H1 (cell line): ENCODE measurements around the gene DPYD. TPM values are rescaled to one million over a fixed set of nuclear protein-coding genes. Genes with fewer than 3 reads are reported as not detected.

Experiments
- CTCF ChIA-PET: fragments of 300-600 bp; sonication (Branson Sonifier 250); formaldehyde crosslinking; loops from one replicate; lab custom pipeline; 2021; ENCODE audit not compliant: partially characterized antibody; lab: Charles Lee
- POLR2A ChIA-PET: fragments of 300-600 bp; sonication (Branson Sonifier 250); formaldehyde crosslinking; loops from one replicate; lab custom pipeline; 2021; ENCODE audit warnings: inconsistent platforms; ENCODE audit not compliant: partially characterized antibody; lab: Charles Lee
- DNase-seq, 2 experiments: peaks; one replicate each; pipeline versions ENCODE4 v3.0.0 to v3.0.0-alpha.2; 2010 to 2022; ENCODE audit warnings: low spot score in 2 of 2, low read depth in 1 of 2, mixed read lengths in 1 of 2
- FAIRE-seq: peaks from 2 replicates; lab custom pipeline; 2011; peaks lifted over from hg19 to GRCh38; lab: Jason Lieb, UNC
- H2AFZ ChIP-seq: 2 replicates; pipeline ENCODE4 v1.8.1; 2012; ENCODE audit warnings: low read length, inconsistent platforms
- H2AK5ac ChIP-seq: 2 replicates; pipeline ENCODE4 v1.6.1; 2013; ENCODE audit warnings: low read depth, low read length
- H2BK120ac ChIP-seq: replicated peaks from 2 replicates; pipeline ENCODE3; 2013; ENCODE audit warnings: low read depth, low read length, inconsistent platforms
- H2BK12ac ChIP-seq: 2 replicates; pipeline ENCODE4 v1.6.1; 2013; ENCODE audit warnings: low read depth, low read length
- H2BK15ac ChIP-seq: 2 replicates; pipeline ENCODE4 v1.6.1; 2013; ENCODE audit warnings: low read length
- H2BK20ac ChIP-seq: 2 replicates; pipeline ENCODE4 v1.6.1; 2013; ENCODE audit warnings: low read length
- H2BK5ac ChIP-seq: 2 replicates; pipeline ENCODE4 v1.6.1; 2013; ENCODE audit warnings: low read depth, low read length
- H3K14ac ChIP-seq: 2 replicates; pipeline ENCODE4 v1.6.1; 2013; ENCODE audit warnings: inconsistent platforms; ENCODE audit not compliant: insufficient read length
- H3K18ac ChIP-seq: 2 replicates; pipeline ENCODE4 v1.6.1; 2013; ENCODE audit warnings: low read length; ENCODE audit errors: extremely low read depth
- H3K23ac ChIP-seq: 2 replicates; pipeline ENCODE4 v1.6.1; 2013; ENCODE audit warnings: inconsistent platforms; ENCODE audit not compliant: insufficient read length
- H3K23me2 ChIP-seq: 2 replicates; pipeline ENCODE4 v1.6.1; 2013; ENCODE audit warnings: low read depth, low read length
- H3K27ac ChIP-seq: 2 replicates; pipeline ENCODE4 v1.6.1; 2011; ENCODE audit warnings: low read depth, low read length, inconsistent platforms
- H3K27me3 ChIP-seq, 4 experiments: replicated peaks in 1 of 4; 1 replicate in 1 of 4; 2 replicates in 3 of 4; pipeline versions ENCODE4 v1.6.1 to v1.8.1; 2011 to 2013; ENCODE audit warnings: low read length in 3 of 4, mild to moderate bottlenecking in 3 of 4, inconsistent platforms in 2 of 4, mixed read lengths in 2 of 4, moderate library complexity in 1 of 4; ENCODE audit not compliant: control insufficient read depth in 3 of 4, insufficient read depth in 3 of 4; ENCODE audit errors: extremely low read depth in 1 of 4
- H3K36me3 ChIP-seq, 4 experiments: 2 replicates each; pipeline versions ENCODE4 v1.6.1 to v1.8.1; 2011 to 2013; ENCODE audit warnings: mild to moderate bottlenecking in 4 of 4, low read length in 3 of 4, moderate library complexity in 2 of 4, control low read depth in 1 of 4, inconsistent platforms in 1 of 4; ENCODE audit not compliant: insufficient read depth in 4 of 4, control insufficient read depth in 2 of 4
- H3K4ac ChIP-seq: replicated peaks from 2 replicates; pipeline ENCODE3; 2013; ENCODE audit warnings: low read length, low read depth, mixed read lengths, inconsistent platforms; ENCODE audit not compliant: insufficient read length
- H3K4me1 ChIP-seq, 4 experiments: replicated peaks in 1 of 4; 1 replicate in 1 of 4; 2 replicates in 3 of 4; pipeline versions ENCODE4 v1.6.1 to v1.8.1; 2011 to 2013; ENCODE audit warnings: low read length in 3 of 4, inconsistent platforms in 2 of 4, mixed read lengths in 1 of 4; ENCODE audit not compliant: insufficient read depth in 4 of 4, control insufficient read depth in 3 of 4
- H3K4me2 ChIP-seq, 2 experiments: 2 replicates each; pipeline versions ENCODE4 v1.6.1 to v1.8.1; 2011 to 2013; ENCODE audit warnings: low read depth in 2 of 2, low read length in 2 of 2, control low read depth in 1 of 2, inconsistent platforms in 1 of 2, mild to moderate bottlenecking in 1 of 2; ENCODE audit not compliant: insufficient read depth in 1 of 2
- H3K4me3 ChIP-seq, 4 experiments: fragments of 200-600, 300-600 bp in 1 of 4; sonication (generic), shearing (Covaris generic), sonication (Bioruptor Twin) in 1 of 4; 2 replicates each; pipeline versions ENCODE4 v1.5.1 to v1.8.1; 2011 to 2016; ENCODE audit warnings: low read length in 4 of 4, low read depth in 3 of 4, control low read depth in 2 of 4, inconsistent platforms in 2 of 4, mild to moderate bottlenecking in 2 of 4, mixed read lengths in 1 of 4, moderate library complexity in 1 of 4; ENCODE audit not compliant: insufficient read depth in 2 of 4; ENCODE audit errors: extremely low read depth in 1 of 4
- H3K56ac ChIP-seq: replicated peaks from 2 replicates; pipeline ENCODE3; 2013; ENCODE audit warnings: low read depth, mild to moderate bottlenecking, mixed read lengths, low read length, inconsistent platforms; ENCODE audit not compliant: insufficient read length
- H3K79me1 ChIP-seq: 2 replicates; pipeline ENCODE4 v1.6.1; 2013; ENCODE audit warnings: low read depth, low read length, control low read depth
- H3K79me2 ChIP-seq, 2 experiments: 2 replicates each; pipeline versions ENCODE4 v1.6.1 to v1.8.1; 2012 to 2013; ENCODE audit warnings: low read length in 2 of 2, mild to moderate bottlenecking in 2 of 2, inconsistent platforms in 1 of 2; ENCODE audit not compliant: insufficient read depth in 2 of 2, control insufficient read depth in 1 of 2
- H3K9ac ChIP-seq, 4 experiments: replicated peaks in 1 of 4; 1 replicate in 1 of 4; 2 replicates in 3 of 4; pipeline versions ENCODE4 v1.6.1 to v1.8.1; 2011 to 2013; ENCODE audit warnings: low read depth in 3 of 4, low read length in 3 of 4, control low read depth in 2 of 4, mild to moderate bottlenecking in 2 of 4, moderate library complexity in 2 of 4, inconsistent platforms in 1 of 4; ENCODE audit errors: extremely low read depth in 1 of 4
- H3K9me3 ChIP-seq, 2 experiments: 2 replicates each; pipeline versions ENCODE4 v1.6.1 to v1.8.1; 2012 to 2013; ENCODE audit warnings: mild to moderate bottlenecking in 2 of 2, moderate library complexity in 2 of 2, control low read depth in 1 of 2, inconsistent platforms in 1 of 2, low read depth in 1 of 2, low read length in 1 of 2, mixed read lengths in 1 of 2; ENCODE audit not compliant: insufficient read depth in 2 of 2
- H4K20me1 ChIP-seq, 2 experiments: replicated peaks in 1 of 2; 2 replicates each; pipeline versions ENCODE3 to v1.8.1; 2011 to 2013; ENCODE audit warnings: inconsistent platforms in 2 of 2, low read length in 2 of 2, mild to moderate bottlenecking in 1 of 2; ENCODE audit not compliant: insufficient read depth in 2 of 2, control insufficient read depth in 1 of 2
- H4K5ac ChIP-seq: 2 replicates; pipeline ENCODE4 v1.6.1; 2013; ENCODE audit warnings: low read length, low read depth, mixed read lengths, inconsistent platforms; ENCODE audit not compliant: insufficient read length
- H4K8ac ChIP-seq: 2 replicates; pipeline ENCODE4 v1.8.0; 2013; ENCODE audit warnings: mild to moderate bottlenecking, moderate library complexity, low read length, inconsistent platforms; ENCODE audit not compliant: insufficient read depth; ENCODE audit errors: extremely low read depth
- H4K91ac ChIP-seq: replicated peaks from 2 replicates; pipeline ENCODE3; 2013; ENCODE audit warnings: low read length, mixed read lengths, inconsistent platforms; ENCODE audit not compliant: insufficient read length
- BCL11A ChIP-seq, 2 experiments: IDR thresholded peaks; one replicate each; pipeline ENCODE4 v1.6.1; 2011; ENCODE audit warnings: low read depth in 2 of 2, low read length in 2 of 2, mild to moderate bottlenecking in 2 of 2
- HDAC2 ChIP-seq, 2 experiments: fragments of 300-600 bp in 1 of 2; sonication (generic) in 1 of 2; IDR thresholded peaks; 2 replicates each; pipeline ENCODE4 v1.6.1; 2011 to 2012; ENCODE audit warnings: low read depth in 2 of 2, low read length in 2 of 2, mild to moderate bottlenecking in 2 of 2, moderate library complexity in 2 of 2, borderline replicate concordance in 1 of 2, inconsistent platforms in 1 of 2
- JUN ChIP-seq: IDR thresholded peaks from 2 replicates; pipeline ENCODE4 v1.6.1; 2011; ENCODE audit warnings: low read depth, mild to moderate bottlenecking, improper control_type of control experiment, low read length
- KDM5A ChIP-seq: fragments of 200-600 bp; IDR thresholded peaks from 2 replicates; pipeline ENCODE4 v1.7.1; 2012; ENCODE audit warnings: mild to moderate bottlenecking, low read length, inconsistent platforms, mixed read lengths
- RAD21 ChIP-seq, 2 experiments: IDR thresholded peaks in 1 of 2; conservative IDR thresholded peaks in 1 of 2; 2 replicates each; pipeline ENCODE4 v1.6.1; 2011; ENCODE audit warnings: low read depth in 2 of 2, low read length in 2 of 2, improper control_type of control experiment in 1 of 2, inconsistent platforms in 1 of 2, mild to moderate bottlenecking in 1 of 2, moderate library complexity in 1 of 2
- RFX5 ChIP-seq: IDR thresholded peaks from 2 replicates; pipeline ENCODE4 v1.6.1; 2011; ENCODE audit warnings: low read depth, low read length, improper control_type of control experiment, borderline replicate concordance
- SP4 ChIP-seq: IDR thresholded peaks from 2 replicates; pipeline ENCODE4 v1.6.1; 2012; ENCODE audit warnings: low read length, inconsistent platforms
- WGBS, 2 experiments: shearing (Covaris generic) in 1 of 2; methylation state at CpG; one replicate each; pipeline versions ENCODE4 v1.1.6 to v1.1.7; 2013 to 2015; ENCODE audit warnings: low lambda C conversion rate in 2 of 2, mixed read lengths in 2 of 2, inconsistent platforms in 1 of 2, low coverage in 1 of 2, missing lambda C conversion rate in 1 of 2; ENCODE audit not compliant: insufficient replicate concordance in 2 of 2, insufficient coverage in 1 of 2, insufficient read length in 1 of 2; ENCODE audit errors: extremely low coverage in 1 of 2, missing lambda C conversion rate in 1 of 2; 5-methylcytosine and 5-hydroxymethylcytosine counted together
- polyA plus RNA-seq, 7 experiments: library from polyadenylated mRNA; depleted of rRNA in 3 of 7; stranded (reverse) in 5 of 7; unstranded in 2 of 7; fragments of >200 nt in 5 of 7; fragments of 200-250 nt in 2 of 7; gene quantifications; 1 replicate in 5 of 7; 2 replicates in 1 of 7; 4 replicates in 1 of 7; pipeline versions ENCODE4 v1.2.1 to v1.2.3, GENCODE V29; 2011 to 2013; ENCODE audit warnings: missing spikeins in 2 of 7, mixed read lengths in 2 of 7
- total RNA-seq: library from RNA; stranded (reverse); fragmentation: NEBNext Ultra II Directional; extraction: Animal tissue kit (Norgen Biotek cat#: 25700); gene quantifications from 2 replicates; pipeline ENCODE4 v1.2.1, GENCODE V29; 2021

The DPYD gene
- total and polyA plus RNA-seq, 2 of the 8 experiments (the other 6 are each of a cell fraction or from before 2014, with no cell fraction given) = 0.29 to 0.73 TPM

- H2AFZ ChIP-seq = no peak overlapping the region
- H2BK5ac ChIP-seq = no peak overlapping the region
- no peak overlapping the region for H2AK5ac ChIP-seq
- no peak overlapping the region for H3K4me2 ChIP-seq
- 100% methylated on average over 1 of the region's 1 CpG; no CpG with 5 or more reads in 1 of the 2 experiments for WGBS, 2 experiments
- POLR2A ChIA-PET = no interaction called here
- H4K5ac ChIP-seq = no peak overlapping the region
- no peak overlapping the region for H2BK20ac ChIP-seq
- 0 out of 7 replicates have a peak, but pooled peaks cover 0 to 2% (median under 1%) of the 10 kb centered on the region in 4 experiments for H3K4me1 ChIP-seq
- H3K4ac ChIP-seq = no peak overlapping the region
- FAIRE-seq (no peak), DNase-seq (no peak)
- no peak overlapping the region for H3K27ac ChIP-seq
- no peak overlapping the region for H2BK120ac ChIP-seq
- H3K14ac ChIP-seq = no peak overlapping the region
- H4K91ac ChIP-seq = no peak overlapping the region
- H4K8ac ChIP-seq = no peak overlapping the region
- H3K9me3 ChIP-seq = no peaks in the 10 kb centered on the region
- H3K56ac ChIP-seq = no peak overlapping the region
- H3K23ac ChIP-seq = no peak overlapping the region
- no peaks in the 10 kb centered on the region for H3K79me1 ChIP-seq
- H3K18ac ChIP-seq = no peak overlapping the region
- H3K23me2 ChIP-seq = no peaks in the 10 kb centered on the region
- H3K4me3 ChIP-seq = no peak overlapping the region
- H4K20me1 ChIP-seq = no peaks in the 10 kb centered on the region
- CTCF ChIA-PET = no interaction called here
- H3K27me3 ChIP-seq = no peaks in the 10 kb centered on the region
- no peak overlapping the region for H3K9ac ChIP-seq
- TF ChIP-seq RFX5 = no peak
- TF ChIP-seq HDAC2 (IDR thresholded peaks at IDR 0.05; ENCODE audit: borderline replicate concordance in 1 of 2, low read depth in 2 of 2, low read length in 2 of 2) = no peak
- no peak for TF ChIP-seq BCL11A (IDR thresholded peaks at IDR 0.05; ENCODE audit: low read depth in 2 of 2, low read length in 2 of 2)
- TF ChIP-seq RAD21 (IDR thresholded peaks at IDR 0.05 in 1 of 2, conservative IDR thresholded peaks at IDR 0.05 in 1 of 2; ENCODE audit: low read depth in 2 of 2, low read length in 2 of 2) = no peak
- no peak for TF ChIP-seq JUN
- TF ChIP-seq KDM5A = no peak
- TF ChIP-seq SP4 = no peak
- no peak overlapping the region for H2BK12ac ChIP-seq
- H3K36me3 ChIP-seq = no peaks in the 10 kb centered on the region
- H2BK15ac ChIP-seq = no peak overlapping the region
- H3K79me2 ChIP-seq = no peaks in the 10 kb centered on the region
Measured at GRCh38 chr1:97382206-97382605, 538.6 kb downstream of the DPYD start.
